ENCODE data around the gene GPR35.

DNA sequence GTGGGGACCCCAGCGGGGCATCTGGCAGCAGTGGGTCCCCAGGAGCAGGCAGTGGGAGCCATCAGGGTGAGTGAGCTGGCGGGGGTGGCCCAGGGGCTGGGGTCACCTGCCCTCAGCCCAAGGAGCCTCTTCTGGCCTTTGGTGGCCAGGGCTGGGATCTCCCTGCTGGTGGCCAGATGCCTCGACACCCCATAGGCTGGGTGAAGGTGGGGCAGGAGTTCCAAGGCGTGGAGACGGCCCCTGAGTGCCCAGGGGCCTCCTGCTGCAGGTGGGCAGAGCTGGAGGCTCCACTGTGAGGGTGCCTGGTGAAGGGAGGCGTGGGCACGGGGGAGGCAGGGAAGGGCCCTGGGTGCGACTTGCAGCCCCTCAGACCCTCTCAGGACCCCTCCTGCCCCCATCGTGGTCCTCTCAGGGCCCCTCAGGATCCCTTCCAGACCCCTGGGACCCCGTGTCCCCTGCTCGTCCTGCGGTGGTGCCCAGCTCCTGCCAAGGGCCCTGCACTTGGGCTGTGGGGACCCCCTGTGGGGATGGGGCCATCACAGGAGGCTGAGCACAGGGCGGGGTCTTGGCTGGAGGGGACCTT, 5.0 kb upstream of the GPR35 start:
- TF ChIP-seq, protein P1, sequence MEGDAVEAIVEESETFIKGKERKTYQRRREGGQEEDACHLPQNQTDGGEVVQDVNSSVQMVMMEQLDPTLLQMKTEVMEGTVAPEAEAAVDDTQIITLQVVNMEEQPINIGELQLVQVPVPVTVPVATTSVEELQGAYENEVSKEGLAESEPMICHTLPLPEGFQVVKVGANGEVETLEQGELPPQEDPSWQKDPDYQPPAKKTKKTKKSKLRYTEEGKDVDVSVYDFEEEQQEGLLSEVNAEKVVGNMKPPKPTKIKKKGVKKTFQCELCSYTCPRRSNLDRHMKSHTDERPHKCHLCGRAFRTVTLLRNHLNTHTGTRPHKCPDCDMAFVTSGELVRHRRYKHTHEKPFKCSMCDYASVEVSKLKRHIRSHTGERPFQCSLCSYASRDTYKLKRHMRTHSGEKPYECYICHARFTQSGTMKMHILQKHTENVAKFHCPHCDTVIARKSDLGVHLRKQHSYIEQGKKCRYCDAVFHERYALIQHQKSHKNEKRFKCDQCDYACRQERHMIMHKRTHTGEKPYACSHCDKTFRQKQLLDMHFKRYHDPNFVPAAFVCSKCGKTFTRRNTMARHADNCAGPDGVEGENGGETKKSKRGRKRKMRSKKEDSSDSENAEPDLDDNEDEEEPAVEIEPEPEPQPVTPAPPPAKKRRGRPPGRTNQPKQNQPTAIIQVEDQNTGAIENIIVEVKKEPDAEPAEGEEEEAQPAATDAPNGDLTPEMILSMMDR (conservative IDR thresholded peaks at IDR 0.05; ENCODE audit: low read depth, low read length), result no peak
- no peak for TF ChIP-seq EZH2phosphoT487 (IDR thresholded peaks at IDR 0.05; ENCODE audit: borderline replicate concordance, low read length)

Data from PC-3 (cell line).